HepG2 (cell line): ENCODE measurements around the gene SRP9.

ENCODE experiments used
- ELF4 ChIP-seq: sonication (generic); formaldehyde crosslinking; IDR thresholded peaks from 2 replicates; pipeline ENCODE4 v1.5.0; 2020; ENCODE audit warnings: missing genetic modification reagents, mild to moderate bottlenecking, moderate library complexity, borderline replicate concordance
- EP300 ChIP-seq, 3 experiments: sonication (generic) in 1 of 3; formaldehyde crosslinking in 1 of 3; IDR thresholded peaks; 2 replicates each; pipeline versions ENCODE4 v1.5.1 to v1.6.1; 2011 to 2020; ENCODE audit warnings: low read depth in 2 of 3, low read length in 2 of 3, borderline replicate concordance in 1 of 3, improper control_type of control experiment in 1 of 3, mild to moderate bottlenecking in 1 of 3, missing genetic modification reagents in 1 of 3, moderate library complexity in 1 of 3
- FOXJ3 ChIP-seq: sonication (generic); formaldehyde crosslinking; IDR thresholded peaks from 2 replicates; pipeline ENCODE4 v1.4.0; 2020; ENCODE audit warnings: missing genetic modification reagents, mild to moderate bottlenecking, borderline replicate concordance
- IKZF5 ChIP-seq: IDR thresholded peaks from 2 replicates; pipeline ENCODE4 v1.6.1; 2018; ENCODE audit warnings: missing genetic modification reagents, mild to moderate bottlenecking, missing compliant biosample characterization
- MAX ChIP-seq: IDR thresholded peaks from 2 replicates; pipeline ENCODE4 v1.6.1; 2012; ENCODE audit warnings: inconsistent platforms
- NFKB2 ChIP-seq: sonication (generic); formaldehyde crosslinking; IDR thresholded peaks from 2 replicates; pipeline ENCODE4 v1.4.0; 2020; ENCODE audit warnings: missing genetic modification reagents, borderline replicate concordance
- PAWR ChIP-seq: sonication (generic); formaldehyde crosslinking; IDR thresholded peaks from 2 replicates; pipeline ENCODE4 v1.4.0; 2020; ENCODE audit warnings: missing genetic modification reagents, mild to moderate bottlenecking, borderline replicate concordance
- TEAD2 ChIP-seq: sonication (generic); formaldehyde crosslinking; IDR thresholded peaks from 2 replicates; pipeline ENCODE4 v1.9.0; 2021; ENCODE audit warnings: missing genetic modification reagents
- ZFX ChIP-seq: sonication (generic); formaldehyde crosslinking; IDR thresholded peaks from 2 replicates; pipeline ENCODE4 v1.4.0; 2020; ENCODE audit warnings: mild to moderate bottlenecking, low read depth, missing genetic modification reagents, moderate library complexity
- ZNF274 ChIP-seq: sonication (generic); formaldehyde crosslinking; IDR thresholded peaks from 2 replicates; pipeline ENCODE4 v1.5.1; 2020; ENCODE audit warnings: mild to moderate bottlenecking, missing genetic modification reagents

GRCh38 chr1:225745273-225745672 lies 32.4 kb upstream of the SRP9 start:
- TF ChIP-seq MAX (no peak), NFKB2 (CRISPR knock-in tag) (no peak), FOXJ3 (CRISPR knock-in tag) (no peak), IKZF5 (CRISPR knock-in tag) (no peak), ELF4 (CRISPR knock-in tag) (no peak), ZFX (CRISPR knock-in tag) (no peak), EP300 (IDR thresholded peaks at IDR 0.05; ENCODE audit: low read depth in 2 of 2, low read length in 2 of 2) (no peak), EP300 (CRISPR knock-in tag; IDR thresholded peaks at IDR 0.05; ENCODE audit: borderline replicate concordance) (no peak), ZNF274 (no peak), TEAD2 (CRISPR knock-in tag) (no peak), PAWR (CRISPR knock-in tag) (no peak)
